KOPT-K1 (cell line): ENCODE measurements around the gene EPHA6.
"Not testable (repeated sequence)": the region's sequence is repeated elsewhere in the genome, so short reads cannot be mapped to it uniquely, and the experiment has no call there.

ENCODE experiments used
- H3K27ac ChIP-seq: fragments of 200-600 bp; sonication (generic); 2 replicates; pipeline ENCODE4 v1.5.1; 2016; ENCODE audit warnings: antibody characterized with exemption, mild to moderate bottlenecking, low read depth, low read length; ENCODE audit not compliant: poor library complexity, severe bottlenecking
- H3K36me3 ChIP-seq: fragments of 200-600 bp; sonication (generic); 2 replicates; pipeline ENCODE4 v1.5.1; 2017; ENCODE audit warnings: antibody characterized with exemption, mild to moderate bottlenecking, low read length, moderate library complexity; ENCODE audit not compliant: insufficient read depth
- H3K9me3 ChIP-seq: fragments of 200-600 bp; sonication (generic); 2 replicates; pipeline ENCODE4 v1.5.1; 2017; ENCODE audit warnings: antibody characterized with exemption, low read length, mild to moderate bottlenecking; ENCODE audit not compliant: insufficient read depth, poor library complexity, severe bottlenecking

The EPHA6 gene

GRCh38 chr3:97430601-97431000, 616.2 kb downstream of the EPHA6 start:
- H3K27ac ChIP-seq = no peak overlapping the region
- no peaks in the 10 kb centered on the region for H3K36me3 ChIP-seq
- no peaks in the 10 kb centered on the region for H3K9me3 ChIP-seq

GRCh38 chr3:97432914-97433313, 618.5 kb downstream of the EPHA6 start:
- H3K36me3 ChIP-seq = no peaks in the 10 kb centered on the region
- no peak overlapping the region for H3K27ac ChIP-seq
- H3K9me3 ChIP-seq = no peaks in the 10 kb centered on the region

GRCh38 chr3:97438131-97438530, 623.7 kb downstream of the EPHA6 start:
- Histone ChIP-seq H3K27ac (no peak overlapping the region), H3K9me3 (no peaks in the 10 kb centered on the region), H3K36me3 (no peaks in the 10 kb centered on the region)

GRCh38 chr3:97439373-97439772, 625.0 kb downstream of the EPHA6 start:
- no peaks in the 10 kb centered on the region for H3K36me3 ChIP-seq
- no peak overlapping the region for H3K27ac ChIP-seq
- H3K9me3 ChIP-seq = no peaks in the 10 kb centered on the region

GRCh38 chr3:97464035-97464434, 649.6 kb downstream of the EPHA6 start:
- Histone ChIP-seq H3K36me3 (no peaks in the 10 kb centered on the region), H3K27ac (no peak overlapping the region), H3K9me3 (no peaks in the 10 kb centered on the region)

GRCh38 chr3:97470481-97470880, 656.1 kb downstream of the EPHA6 start:
- no peaks in the 10 kb centered on the region for H3K9me3 ChIP-seq
- no peak overlapping the region for H3K27ac ChIP-seq
- no peaks in the 10 kb centered on the region for H3K36me3 ChIP-seq

- H3K27ac ChIP-seq = no peak overlapping the region
Measured at GRCh38 chr3:97479740-97480139, 665.3 kb downstream of the EPHA6 start.

GRCh38 chr3:97480696-97481289, 666.4 kb downstream of the EPHA6 start:
- not testable (repeated sequence) for H3K36me3 ChIP-seq, H3K9me3 ChIP-seq, H3K27ac ChIP-seq

More at GRCh38 chr3:97479740-97480139, 665.3 kb downstream of the EPHA6 start:
- no peaks in the 10 kb centered on the region for H3K36me3 ChIP-seq
- no peaks in the 10 kb centered on the region for H3K9me3 ChIP-seq

GRCh38 chr3:97481416-97481815, 667.0 kb downstream of the EPHA6 start:
- H3K9me3 ChIP-seq = no peaks in the 10 kb centered on the region
- no peak overlapping the region for H3K27ac ChIP-seq
- H3K36me3 ChIP-seq = no peaks in the 10 kb centered on the region

- no peaks in the 10 kb centered on the region for H3K36me3 ChIP-seq
- H3K9me3 ChIP-seq = no peaks in the 10 kb centered on the region
- H3K27ac ChIP-seq = no peak overlapping the region
Measured at GRCh38 chr3:97485206-97485605, 670.8 kb downstream of the EPHA6 start.

GRCh38 chr3:97487587-97487986, 673.2 kb downstream of the EPHA6 start:
- Histone ChIP-seq H3K36me3 (no peaks in the 10 kb centered on the region), H3K27ac (no peak overlapping the region), H3K9me3 (no peaks in the 10 kb centered on the region)

GRCh38 chr3:97488741-97489140, 674.3 kb downstream of the EPHA6 start:
- Histone ChIP-seq H3K36me3 (no peaks in the 10 kb centered on the region), H3K9me3 (no peaks in the 10 kb centered on the region), H3K27ac (no peak overlapping the region)

- Histone ChIP-seq H3K27ac (no peak overlapping the region), H3K9me3 (no peaks in the 10 kb centered on the region), H3K36me3 (no peaks in the 10 kb centered on the region)
Measured at GRCh38 chr3:97495896-97496295, 681.5 kb downstream of the EPHA6 start.

GRCh38 chr3:97497138-97497537, 682.7 kb downstream of the EPHA6 start:
- Histone ChIP-seq H3K36me3 (no peaks in the 10 kb centered on the region), H3K27ac (no peak overlapping the region), H3K9me3 (no peaks in the 10 kb centered on the region)

GRCh38 chr3:97504463-97504862, 690.1 kb downstream of the EPHA6 start:
- Histone ChIP-seq H3K9me3 (no peaks in the 10 kb centered on the region), H3K36me3 (no peaks in the 10 kb centered on the region), H3K27ac (no peak overlapping the region)

GRCh38 chr3:97510795-97511194, 696.4 kb downstream of the EPHA6 start:
- H3K27ac ChIP-seq = no peak overlapping the region
- no peaks in the 10 kb centered on the region for H3K36me3 ChIP-seq
- no peaks in the 10 kb centered on the region for H3K9me3 ChIP-seq
